Stimulated activated CD8-positive, alpha-beta memory T cell treated with anti-CD3 and anti-CD28 coated beads, Interleukin-7, amount 100 ng/mL, for 4 hours (primary cell): ENCODE data around the gene OTUD3.
"Not testable (repeated sequence)": the region's sequence is repeated elsewhere in the genome, so short reads cannot be mapped to it uniquely, and the experiment has no call there.

Experiments used
- DNase-seq, 2 donors: peaks; one replicate each; pipeline ENCODE4 v3.0.0-alpha.2; 2020; ENCODE audit warnings: low read depth in 2 of 2

The OTUD3 gene

DNA sequence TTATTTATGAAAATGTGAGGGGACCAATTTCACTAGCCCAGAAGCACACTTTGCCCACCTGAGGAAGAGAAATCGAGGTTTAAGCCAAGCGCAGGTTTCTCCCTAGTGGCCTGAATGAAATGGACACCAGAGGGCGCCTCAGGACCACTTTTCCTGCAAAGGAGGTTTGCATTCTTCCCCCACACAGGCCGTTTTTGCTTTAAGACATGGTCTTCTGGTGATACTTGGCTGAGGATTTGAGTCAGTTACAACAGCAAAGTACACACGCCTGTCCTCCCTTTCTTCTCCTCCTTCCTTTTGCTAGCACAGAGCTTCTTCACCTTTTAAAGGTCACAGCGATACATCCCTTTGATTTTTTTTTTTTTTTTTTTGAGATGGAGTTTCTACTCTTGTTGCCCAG is 35.9 kb downstream of the OTUD3 start:
- DNase-seq = peak; percentile 57 to 70

DNA sequence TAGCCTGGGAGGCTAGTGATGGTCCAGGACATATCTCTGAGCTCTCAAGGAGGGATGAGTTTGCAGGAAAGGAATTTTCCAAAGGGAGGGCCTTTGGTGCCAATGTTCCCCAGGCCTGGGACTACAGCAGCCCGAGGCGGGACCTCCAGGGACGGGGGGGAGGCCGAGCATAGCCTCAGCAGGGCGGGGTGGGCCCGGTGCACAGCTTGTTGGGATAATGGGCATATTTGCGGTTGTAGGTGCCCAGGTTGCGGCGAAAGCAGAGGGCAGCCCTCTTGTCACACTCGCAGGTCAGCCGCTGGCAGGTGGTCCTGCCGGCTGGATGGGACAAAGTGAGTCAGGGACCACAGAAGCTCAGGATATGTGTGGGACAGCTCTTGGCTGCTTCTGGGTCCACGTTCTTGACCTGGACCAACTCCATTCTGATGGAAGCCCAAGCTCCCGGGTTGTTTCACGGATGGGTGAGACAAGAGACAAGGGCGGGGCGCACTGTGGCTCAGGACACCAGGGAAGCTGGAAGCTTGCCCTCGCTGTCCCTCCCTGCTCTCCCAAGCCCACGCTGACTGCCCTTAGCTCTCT is 38.0 kb downstream of the OTUD3 start:
- DNase-seq = no peak

DNA sequence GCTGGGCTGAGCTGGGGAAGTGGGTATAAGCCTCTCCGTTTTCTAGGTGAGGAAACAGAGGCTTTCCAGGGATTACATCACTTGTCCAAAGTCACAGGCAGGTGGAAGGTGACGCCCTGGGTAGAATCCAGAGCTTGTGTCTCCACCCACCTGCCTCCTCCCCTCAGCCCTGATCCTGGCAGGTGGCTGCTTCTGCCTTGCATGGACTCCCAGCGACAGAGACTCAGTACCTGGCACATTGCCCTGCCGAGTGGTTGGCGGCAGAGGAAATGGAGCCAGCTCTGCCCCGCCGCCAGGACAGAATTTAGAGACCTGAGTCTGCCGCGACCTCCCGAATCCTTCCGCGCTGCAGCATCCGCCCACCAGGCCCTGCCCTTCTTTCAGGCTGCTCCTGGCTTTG is 39.1 kb downstream of the OTUD3 start:
- DNase-seq = no peak

DNA sequence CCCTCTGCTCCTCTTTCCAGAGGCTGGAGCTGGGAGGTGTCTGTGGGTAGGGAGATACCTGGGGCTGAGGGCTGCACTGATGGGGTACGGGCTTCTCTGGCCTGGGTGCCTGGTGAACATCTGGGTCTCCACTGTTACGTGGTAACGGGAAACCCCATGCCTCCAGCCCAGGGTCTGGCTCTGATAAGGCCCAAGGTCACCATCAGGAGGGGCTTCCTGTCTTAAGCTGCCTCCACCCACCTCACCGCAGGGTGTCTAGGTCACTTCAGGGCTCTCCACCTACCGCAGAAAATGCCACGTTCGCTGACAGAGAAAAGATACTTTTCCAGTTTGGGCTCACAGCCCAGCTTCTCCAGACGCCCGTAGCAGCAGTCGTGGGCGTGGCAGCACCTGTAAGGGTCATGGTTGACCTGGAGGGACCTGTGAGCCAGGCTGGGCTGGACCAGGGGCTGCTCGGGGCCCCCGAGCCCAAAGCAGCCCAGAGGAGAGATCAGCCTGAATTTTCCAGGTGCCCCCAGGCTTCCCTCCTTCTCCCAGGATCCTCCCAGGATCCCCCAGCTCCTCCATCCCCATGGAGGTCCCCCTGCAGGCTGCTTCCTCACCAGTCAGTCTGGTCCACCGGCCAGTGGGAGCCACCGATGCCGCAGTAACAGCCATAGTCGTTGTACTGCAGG is 40.0 kb downstream of the OTUD3 start:
- DNase-seq = no peak

DNA sequence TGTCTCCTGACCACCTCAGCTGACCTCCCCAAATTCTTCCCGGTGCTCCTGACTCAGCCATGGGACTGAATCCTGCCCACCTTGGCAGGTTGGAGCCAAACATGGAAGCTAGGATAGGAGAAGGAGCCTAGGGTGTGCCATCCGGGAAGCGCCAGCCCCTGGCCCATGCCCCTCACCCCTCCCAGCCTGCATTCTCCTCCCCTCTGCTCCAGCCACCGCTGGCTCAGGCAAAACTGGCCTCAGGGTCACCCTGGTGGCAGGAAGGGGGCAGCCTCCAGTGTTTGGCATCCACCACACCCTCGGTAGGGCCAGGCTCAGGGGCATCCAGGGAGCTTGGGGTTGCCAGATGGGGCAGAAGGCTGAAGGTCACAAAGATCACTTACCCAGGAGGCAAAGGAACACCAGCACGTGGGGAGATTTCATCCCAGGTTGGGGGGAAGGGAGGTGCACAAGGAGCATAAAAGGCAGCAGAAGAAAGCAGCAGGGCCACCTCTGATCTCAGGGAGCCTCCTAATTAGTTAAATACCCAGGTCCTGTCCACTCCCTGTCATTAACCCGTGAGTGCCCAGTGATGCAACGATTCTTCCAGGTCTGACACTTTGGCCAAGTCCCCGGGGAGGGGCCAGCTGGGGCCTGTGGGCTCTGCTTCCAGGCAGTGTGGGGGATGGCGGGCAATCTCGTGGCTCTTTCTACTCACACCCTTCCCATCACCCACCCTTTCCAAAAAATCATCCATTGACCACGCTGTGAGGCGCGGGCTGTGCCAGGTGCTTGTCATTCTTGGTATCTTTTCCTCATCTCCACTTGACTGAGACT is 41.1 kb downstream of the OTUD3 start, which contains the start of gene PLA2G2E:
Gene PLA2G2E, minus strand, starts transcription at position 481 of the 816 bp plus-strand sequence. Its CDS starts 58 bp downstream, at position 423.
- no peak for DNase-seq

DNA sequence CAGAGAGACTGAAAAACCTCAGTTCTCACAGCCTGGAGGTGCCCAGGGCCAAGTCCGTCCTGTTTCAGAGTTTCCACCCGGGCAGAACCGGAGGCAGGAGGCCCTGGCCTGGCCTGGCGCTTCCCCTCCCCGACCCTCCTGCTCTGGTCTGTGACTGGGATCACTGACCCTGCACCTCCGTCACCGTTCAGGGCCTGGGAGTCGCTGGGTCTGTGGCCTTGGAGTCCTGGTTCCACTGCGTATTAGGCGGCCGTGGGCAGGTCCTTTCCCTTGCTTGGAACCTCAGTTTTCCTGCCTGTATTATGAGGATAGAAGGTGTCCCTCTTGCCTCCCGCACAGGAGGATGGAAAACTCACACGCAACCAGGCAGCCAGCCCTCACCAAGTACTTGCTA is 41.8 kb downstream of the OTUD3 start:
- no peak for DNase-seq

DNA sequence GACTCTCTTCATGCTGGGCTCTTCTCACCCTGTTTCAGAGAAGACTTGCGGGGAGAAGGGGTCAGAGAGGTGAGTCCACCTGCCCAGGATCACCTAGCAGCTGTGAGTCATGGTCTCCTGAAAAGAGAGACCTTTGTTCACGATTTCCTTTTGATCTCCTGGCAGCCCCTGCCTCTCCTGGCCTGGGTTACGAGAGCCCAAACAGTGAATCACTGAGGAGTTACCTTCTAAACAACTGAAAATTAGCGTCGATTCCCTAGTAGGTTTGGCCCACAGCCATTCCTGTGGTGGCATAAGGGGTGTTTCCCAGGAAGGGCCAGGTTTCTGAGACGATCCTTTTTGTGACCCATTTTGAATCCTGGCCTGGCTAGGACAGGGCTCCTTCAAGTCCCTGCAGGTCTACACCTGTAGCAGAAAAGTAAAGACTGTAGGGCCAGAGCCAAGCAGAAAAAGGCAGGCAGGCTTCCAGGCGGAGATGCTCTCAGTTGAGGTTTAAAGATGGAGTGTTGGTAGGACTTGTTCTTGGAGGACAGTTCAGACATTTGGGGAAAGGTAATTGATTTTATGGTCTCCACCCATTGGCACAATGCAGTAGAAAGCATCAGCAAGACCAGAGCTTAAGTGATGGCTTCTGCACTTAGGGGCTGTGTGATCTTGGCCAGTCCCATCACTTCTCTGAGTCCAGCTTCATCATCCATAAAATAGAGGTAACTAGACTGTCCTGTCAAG is 43.3 kb downstream of the OTUD3 start:
- DNase-seq = no peak

DNA sequence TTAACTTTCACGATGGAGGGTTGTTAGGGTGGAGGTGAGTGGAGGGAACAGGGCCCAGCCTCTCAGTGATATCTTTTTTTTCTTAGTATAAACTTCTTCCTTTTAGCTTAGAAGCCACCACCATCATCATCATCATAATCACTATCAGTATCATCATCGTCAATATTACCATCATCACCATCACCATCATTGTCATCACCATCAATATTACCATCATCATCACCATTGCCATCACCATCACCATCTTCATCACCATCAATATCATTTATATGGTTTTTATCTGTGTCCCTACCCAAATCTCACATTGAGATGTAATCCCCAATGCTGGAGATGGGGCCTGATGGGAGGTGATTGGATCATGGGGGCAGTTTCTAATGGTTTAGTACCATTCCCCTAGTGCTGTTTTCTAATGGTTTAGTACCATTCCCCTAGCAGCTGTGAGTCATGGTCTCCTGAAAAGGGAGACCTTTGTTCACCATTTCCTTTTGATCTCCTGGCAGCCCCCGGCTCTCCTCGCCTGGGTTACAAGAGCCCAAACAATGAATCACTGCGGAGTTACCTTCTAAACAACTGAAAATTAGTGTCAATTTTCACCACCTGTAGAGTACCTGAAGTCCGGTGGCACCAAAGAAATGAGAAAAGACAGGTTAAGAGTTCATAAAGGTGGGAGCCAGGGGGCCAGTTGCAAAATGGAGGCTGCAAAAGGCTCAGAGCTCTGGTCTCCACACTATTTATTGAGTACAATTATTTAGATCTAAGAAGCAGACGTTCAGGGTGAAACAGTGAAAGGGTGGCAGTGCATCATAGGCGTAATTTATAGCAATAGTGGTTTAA is 44.3 kb downstream of the OTUD3 start:
- DNase-seq = no peak

DNA sequence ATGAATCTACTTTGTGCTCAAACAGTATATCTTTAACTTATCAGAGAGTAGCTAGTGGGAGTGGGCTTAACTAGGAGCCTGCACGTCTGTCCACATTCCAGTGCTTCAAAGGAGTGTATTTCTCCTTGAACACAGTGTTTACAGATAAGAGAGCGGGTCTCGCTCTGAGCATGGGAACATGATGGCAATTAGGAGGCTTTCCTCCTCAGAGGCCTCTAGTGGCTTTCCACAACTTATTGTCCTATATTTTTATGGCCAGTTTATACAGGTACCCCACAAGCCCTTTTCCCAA is 44.9 kb downstream of the OTUD3 start:
- not testable (repeated sequence) for DNase-seq

DNA sequence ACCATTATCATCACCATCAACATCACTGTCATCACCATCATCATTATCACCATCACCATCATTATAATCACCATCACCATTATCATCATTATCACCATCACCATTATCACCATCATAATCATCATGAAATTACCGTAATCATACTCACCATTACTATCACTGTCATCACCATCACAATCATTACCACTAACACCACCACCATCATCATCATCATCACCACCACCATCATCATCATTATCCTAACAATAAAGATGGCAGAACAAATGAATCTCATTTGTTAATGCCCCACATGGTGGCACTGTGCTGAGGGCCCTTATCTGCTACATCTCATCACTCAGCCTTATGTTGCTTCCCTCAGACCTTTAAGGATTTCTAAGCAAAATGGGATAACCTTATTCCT is 50.7 kb downstream of the OTUD3 start:
- no peak for DNase-seq

DNA sequence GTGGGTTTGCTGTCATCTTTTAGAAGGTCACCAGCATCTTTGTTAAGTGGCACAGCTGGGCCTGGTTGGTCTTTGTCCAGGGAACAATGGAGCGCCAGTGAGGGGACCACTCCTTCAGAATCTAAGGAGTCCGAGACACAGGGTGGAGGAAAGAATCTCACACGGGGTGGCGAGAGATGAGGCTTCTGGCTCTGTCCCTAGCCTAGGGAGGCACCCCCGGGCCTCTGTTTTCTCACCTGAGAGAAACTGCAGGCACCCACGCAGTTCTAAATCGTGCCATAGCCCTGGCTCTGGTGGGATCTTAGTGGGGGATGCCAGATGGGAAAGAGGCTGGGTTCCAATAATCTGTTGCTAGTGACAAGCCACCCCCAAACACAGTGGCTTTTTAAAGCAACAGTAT is 52.1 kb downstream of the OTUD3 start:
- DNase-seq = no peak

DNA sequence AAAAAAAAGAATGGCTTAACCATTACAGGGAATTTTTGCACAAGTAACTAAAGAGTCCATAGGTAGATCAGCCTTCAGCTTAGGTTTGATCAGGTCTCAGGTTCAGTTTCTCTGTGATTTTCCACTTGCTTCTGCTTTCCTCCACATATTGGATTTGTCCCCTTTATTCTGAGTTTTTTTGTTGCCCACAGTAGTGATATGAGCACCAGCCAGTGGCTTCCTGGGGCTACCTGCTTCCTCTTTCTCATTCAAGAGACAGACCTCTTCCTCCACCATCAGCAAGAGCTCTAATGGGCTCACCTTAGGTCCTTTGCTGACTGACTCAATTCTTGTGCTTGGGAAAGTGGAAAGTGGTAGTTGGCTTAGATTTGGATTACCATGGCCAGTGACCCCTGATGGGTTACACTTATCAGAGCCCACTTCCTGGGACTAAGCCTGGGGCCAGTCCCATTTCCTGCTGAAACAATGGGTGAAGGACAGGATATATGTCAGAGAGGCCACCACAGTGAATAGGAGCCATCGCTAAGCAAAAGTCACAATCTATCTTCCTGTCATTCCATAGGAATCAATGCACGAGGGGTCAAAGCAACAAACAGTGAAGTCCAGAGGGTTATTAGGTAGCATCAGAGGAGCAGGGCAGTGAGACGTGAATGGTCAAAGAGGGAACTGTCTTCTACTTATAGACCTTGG is 54.0 kb downstream of the OTUD3 start:
- DNase-seq = no peak

DNA sequence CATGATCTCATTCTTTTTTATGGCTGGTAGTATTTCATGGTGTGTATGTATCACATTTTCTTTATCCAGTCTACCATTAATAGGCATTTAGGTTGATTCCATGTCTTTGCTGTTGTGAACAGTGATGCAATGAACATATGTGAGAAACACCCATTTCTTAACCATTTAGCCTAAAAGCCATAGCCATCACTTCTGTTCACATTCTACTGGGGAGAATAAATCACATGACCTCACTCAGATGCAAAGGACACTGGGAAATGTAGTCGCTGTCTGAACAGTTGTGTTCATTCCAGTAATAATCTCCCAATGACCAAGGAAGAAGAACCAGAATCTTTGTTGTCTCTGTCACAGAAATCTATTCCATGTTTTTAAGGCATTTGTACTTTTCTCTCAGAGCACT is 56.3 kb downstream of the OTUD3 start:
- DNase-seq = no peak

DNA sequence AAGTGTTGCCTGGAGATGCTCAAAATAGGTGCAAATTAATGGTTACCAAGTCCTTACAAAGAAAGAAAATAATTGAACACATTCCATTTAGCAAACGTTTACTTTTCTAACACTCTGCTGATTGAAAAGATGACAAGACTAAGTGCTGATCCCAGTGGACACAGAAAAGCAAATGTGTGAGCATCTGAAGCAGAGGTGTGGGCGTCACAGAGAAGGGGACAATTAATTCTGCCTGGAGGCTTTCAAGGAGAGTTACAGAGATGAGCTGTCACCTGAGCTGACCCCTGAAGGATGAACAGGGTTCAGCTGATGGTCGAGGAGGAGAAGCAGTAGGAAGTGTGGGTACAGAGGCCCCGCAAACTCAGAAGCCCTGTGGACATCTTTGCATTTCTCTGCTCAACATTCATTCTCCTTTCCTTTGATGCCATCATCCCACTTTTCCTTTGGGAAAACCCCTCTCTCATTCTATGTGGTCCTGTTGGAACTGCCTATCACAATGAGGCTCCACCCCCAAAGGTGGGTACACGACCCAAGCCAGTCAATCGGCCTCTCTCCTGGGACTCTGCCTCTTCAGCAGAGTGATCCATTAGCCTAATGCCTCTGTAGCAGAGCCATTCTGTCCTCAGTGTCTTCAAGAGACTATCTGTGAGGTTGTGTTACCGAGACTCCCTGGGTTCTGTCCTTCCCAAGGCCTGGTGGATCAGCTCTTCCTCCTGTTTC is 58.5 kb downstream of the OTUD3 start:
- DNase-seq = no peak

DNA sequence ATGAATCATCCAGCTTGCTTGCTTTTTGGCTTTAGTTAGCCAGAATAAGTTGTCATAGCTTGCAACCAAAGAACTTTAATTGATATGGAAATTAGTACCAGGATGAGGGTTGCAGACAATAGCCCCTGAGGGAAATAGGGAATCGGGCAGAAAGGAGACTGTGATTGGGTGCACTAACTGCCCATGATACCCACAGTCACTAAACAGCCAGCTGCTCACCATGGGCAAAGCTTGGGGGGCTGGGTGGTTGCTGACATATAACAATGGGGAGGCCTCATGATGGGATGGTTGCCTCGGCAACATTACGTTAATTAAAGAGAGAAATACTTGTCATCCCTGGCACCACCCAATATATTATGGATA is 59.0 kb downstream of the OTUD3 start:
- no peak for DNase-seq

DNA sequence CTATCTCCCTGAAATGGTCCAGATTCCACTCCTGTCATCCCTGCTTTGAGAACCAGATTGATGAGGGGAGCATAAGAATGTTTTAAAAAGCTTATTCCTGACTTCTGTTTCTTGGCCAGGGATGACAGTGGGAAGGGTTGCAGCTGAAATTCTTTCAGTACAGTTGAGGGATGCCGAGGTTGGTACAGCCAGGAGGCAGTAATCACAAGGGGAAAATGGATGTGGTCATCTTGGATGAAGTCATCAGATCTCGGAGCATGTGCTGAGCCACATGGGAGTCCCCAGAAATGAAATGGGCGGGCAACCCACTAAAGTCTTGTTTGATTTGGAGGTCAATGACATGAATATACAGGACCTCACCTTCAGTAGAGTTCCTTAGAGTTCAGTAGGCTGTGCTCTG is 59.9 kb downstream of the OTUD3 start:
- no peak for DNase-seq

DNA sequence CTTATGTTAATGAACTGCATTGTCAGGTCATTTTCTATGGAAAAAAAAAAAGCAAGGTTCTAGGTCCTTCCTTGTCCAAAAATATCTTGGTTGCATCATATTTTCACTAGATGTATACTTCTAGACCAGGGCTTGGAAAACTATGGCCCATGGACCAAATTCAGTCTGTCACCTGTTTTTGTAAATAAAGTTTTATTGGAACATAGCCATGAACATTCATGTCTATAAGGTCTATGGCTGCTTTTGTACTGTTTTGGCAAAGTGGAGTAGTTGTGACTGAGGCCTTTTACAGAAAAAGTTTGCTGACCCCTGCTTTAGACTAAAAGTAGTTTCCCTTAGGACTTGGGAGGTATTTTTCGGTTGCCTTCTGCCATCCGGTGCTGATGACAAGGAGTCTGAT is 60.5 kb downstream of the OTUD3 start:
- no peak for DNase-seq

DNA sequence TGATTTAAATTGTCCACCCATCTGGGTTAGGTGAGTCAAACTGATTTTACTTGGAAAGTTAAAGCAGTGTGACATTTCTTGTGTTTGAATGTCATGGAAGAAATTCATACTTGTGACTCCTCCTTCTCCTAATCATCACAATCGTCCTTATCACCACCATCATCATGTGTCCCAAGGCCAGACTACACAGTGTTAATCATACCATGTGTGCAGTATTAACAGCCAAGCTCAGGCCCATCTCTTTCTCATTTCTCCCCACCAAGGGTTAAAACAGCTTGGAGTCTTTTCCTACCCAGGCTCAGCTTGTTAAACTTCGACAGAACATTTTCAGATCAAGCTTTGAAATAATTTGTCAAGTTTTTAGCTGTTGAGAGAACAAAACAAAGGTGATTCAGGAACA is 63.7 kb downstream of the OTUD3 start:
- DNase-seq = no peak

DNA sequence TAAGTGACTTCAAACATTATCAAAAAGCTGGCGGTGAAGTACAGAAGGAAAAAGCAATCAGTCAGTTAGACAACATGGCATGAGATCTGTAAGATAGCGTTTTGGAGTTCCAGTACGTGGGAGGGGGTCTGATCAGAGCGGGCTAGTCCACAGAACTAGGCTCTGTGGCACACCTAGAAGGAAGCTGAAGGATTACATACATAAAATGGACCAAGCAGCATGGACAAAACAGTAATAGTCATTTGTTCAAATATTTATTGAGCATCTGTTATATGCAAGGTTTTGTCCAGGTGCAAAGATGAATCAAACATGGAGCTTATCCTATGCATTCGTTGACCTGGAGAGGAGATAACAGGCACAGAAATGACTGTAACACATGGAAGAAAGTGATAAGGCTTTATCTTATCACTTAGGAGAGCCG is 64.1 kb downstream of the OTUD3 start:
- no peak for DNase-seq

DNA sequence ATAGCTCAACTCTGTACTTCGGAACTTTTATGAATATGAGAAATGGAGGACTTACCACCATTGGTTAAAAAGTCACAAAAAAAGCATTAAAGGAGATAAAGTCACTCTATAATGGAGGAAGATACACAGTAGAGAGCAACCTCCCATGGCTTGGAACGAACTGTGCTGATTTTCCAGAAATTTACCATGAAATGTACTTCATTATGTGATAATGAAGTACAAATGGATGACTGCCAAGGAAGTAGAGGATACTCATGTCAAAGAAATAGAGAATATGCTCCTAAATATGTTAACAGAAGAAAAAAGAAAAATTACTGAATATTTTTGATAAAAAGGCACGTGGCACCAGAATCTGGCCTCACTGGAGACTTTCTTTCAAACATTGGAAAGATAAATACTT is 64.8 kb downstream of the OTUD3 start:
- DNase-seq = no peak
